ENCODE data around the gene PTP4A2. TPM values are rescaled to one million over a fixed set of nuclear protein-coding genes. Genes with fewer than 3 reads are reported as not detected.

PTP4A2 gene
- total and polyA plus RNA-seq, 2 of the 13 experiments (the other 11 are each of a cell fraction or from before 2014, with no cell fraction given): 173 to 225 TPM

DNA sequence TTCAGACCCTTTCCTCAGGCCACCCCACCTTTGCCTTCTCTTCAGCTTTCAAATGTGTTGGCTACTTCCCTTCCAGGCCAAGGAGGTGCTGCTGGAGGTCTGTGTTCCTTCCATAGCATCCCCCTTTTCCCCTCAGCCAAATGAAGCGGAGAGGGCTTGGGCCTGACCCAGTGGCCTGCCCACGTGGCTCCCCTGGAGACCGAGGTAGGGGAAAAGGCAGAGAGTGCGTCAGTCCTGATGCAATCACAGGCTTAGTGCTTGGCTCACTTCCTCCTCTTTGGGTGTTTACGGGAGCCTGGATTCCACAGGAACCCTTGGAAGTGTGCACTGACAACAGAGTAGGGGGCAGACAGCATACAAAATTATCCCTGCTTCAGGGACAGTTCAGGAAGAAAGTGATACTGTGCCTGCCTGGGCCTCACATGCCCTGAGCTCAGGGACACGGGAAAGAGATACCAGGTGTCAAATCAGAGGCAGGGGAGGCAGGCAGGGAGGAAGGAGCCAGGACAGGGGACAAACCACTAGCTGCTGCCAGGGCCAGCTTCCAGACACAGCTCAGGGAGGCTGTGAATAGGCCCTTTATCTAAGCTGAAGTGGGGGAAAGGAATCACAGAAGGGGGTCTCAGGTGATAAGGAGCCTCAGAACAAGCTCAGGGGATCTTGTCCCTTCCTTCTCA, 16.6 kb upstream of the PTP4A2 start (continued):
- TF ChIP-seq, protein P1, sequence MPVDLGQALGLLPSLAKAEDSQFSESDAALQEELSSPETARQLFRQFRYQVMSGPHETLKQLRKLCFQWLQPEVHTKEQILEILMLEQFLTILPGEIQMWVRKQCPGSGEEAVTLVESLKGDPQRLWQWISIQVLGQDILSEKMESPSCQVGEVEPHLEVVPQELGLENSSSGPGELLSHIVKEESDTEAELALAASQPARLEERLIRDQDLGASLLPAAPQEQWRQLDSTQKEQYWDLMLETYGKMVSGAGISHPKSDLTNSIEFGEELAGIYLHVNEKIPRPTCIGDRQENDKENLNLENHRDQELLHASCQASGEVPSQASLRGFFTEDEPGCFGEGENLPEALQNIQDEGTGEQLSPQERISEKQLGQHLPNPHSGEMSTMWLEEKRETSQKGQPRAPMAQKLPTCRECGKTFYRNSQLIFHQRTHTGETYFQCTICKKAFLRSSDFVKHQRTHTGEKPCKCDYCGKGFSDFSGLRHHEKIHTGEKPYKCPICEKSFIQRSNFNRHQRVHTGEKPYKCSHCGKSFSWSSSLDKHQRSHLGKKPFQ (CRISPR knock-in tag; IDR thresholded peaks at IDR 0.05; ENCODE audit: insufficient replicate concordance): no peak
- TF ChIP-seq POLR2AphosphoS5 (IDR thresholded peaks at IDR 0.05; ENCODE audit: low read depth, low read length) (no peak), HNF4A (CRISPR knock-in tag; IDR thresholded peaks at IDR 0.05) (no peak), ZFP36L1 (CRISPR knock-in tag; IDR thresholded peaks at IDR 0.05) (no peak), MED1 (CRISPR knock-in tag; IDR thresholded peaks at IDR 0.05) (peak; percentile 56), ZNF549 (CRISPR knock-in tag; IDR thresholded peaks at IDR 0.05) (no peak), TOE1 (CRISPR knock-in tag; IDR thresholded peaks at IDR 0.05) (no peak), ZNF775 (CRISPR knock-in tag; IDR thresholded peaks at IDR 0.05; ENCODE audit: borderline replicate concordance) (no peak), TP53 (CRISPR knock-in tag; conservative IDR thresholded peaks at IDR 0.05) (no peak), NFATC3 (CRISPR knock-in tag; IDR thresholded peaks at IDR 0.05) (no peak), ZNF260 (CRISPR knock-in tag; IDR thresholded peaks at IDR 0.05; ENCODE audit: borderline replicate concordance, low read depth) (no peak), EZH2 (conservative IDR thresholded peaks at IDR 0.05; ENCODE audit: low read depth, low read length) (no peak), STAT5B (CRISPR knock-in tag; IDR thresholded peaks at IDR 0.05) (no peak), ZBTB8A (CRISPR knock-in tag; IDR thresholded peaks at IDR 0.05; ENCODE audit: borderline replicate concordance, low read depth) (no peak), KDM1A (CRISPR knock-in tag; IDR thresholded peaks at IDR 0.05) (0 out of 2 replicates have a peak, but pooled peaks have one; percentile 44), YEATS4 (CRISPR knock-in tag; IDR thresholded peaks at IDR 0.05; ENCODE audit: borderline replicate concordance) (peak; percentile 67; the same call in 1 of the 2 replicates), ZNF607 (CRISPR knock-in tag; IDR thresholded peaks at IDR 0.05; ENCODE audit: borderline replicate concordance) (no peak), ZNF292 (CRISPR knock-in tag; IDR thresholded peaks at IDR 0.05; ENCODE audit: borderline replicate concordance, low read depth) (no peak), TMF1 (CRISPR knock-in tag; IDR thresholded peaks at IDR 0.05; ENCODE audit: low read depth) (no peak), TRIM24 (CRISPR knock-in tag; IDR thresholded peaks at IDR 0.05) (no peak), TCF7L2 (IDR thresholded peaks at IDR 0.05; ENCODE audit: low read depth, low read length) (no peak)
- TF ChIP-seq, protein P2, sequence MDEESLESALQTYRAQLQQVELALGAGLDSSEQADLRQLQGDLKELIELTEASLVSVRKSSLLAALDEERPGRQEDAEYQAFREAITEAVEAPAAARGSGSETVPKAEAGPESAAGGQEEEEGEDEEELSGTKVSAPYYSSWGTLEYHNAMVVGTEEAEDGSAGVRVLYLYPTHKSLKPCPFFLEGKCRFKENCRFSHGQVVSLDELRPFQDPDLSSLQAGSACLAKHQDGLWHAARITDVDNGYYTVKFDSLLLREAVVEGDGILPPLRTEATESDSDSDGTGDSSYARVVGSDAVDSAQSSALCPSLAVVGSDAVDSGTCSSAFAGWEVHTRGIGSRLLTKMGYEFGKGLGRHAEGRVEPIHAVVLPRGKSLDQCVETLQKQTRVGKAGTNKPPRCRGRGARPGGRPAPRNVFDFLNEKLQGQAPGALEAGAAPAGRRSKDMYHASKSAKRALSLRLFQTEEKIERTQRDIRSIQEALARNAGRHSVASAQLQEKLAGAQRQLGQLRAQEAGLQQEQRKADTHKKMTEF (CRISPR knock-in tag; IDR thresholded peaks at IDR 0.05): peak; percentile 49; the same call in 1 of the 2 replicates
- TF ChIP-seq, protein P3, sequence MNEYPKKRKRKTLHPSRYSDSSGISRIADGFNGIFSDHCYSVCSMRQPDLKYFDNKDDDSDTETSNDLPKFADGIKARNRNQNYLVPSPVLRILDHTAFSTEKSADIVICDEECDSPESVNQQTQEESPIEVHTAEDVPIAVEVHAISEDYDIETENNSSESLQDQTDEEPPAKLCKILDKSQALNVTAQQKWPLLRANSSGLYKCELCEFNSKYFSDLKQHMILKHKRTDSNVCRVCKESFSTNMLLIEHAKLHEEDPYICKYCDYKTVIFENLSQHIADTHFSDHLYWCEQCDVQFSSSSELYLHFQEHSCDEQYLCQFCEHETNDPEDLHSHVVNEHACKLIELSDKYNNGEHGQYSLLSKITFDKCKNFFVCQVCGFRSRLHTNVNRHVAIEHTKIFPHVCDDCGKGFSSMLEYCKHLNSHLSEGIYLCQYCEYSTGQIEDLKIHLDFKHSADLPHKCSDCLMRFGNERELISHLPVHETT (CRISPR knock-in tag; conservative IDR thresholded peaks at IDR 0.05): no peak
- TF ChIP-seq, protein P4, sequence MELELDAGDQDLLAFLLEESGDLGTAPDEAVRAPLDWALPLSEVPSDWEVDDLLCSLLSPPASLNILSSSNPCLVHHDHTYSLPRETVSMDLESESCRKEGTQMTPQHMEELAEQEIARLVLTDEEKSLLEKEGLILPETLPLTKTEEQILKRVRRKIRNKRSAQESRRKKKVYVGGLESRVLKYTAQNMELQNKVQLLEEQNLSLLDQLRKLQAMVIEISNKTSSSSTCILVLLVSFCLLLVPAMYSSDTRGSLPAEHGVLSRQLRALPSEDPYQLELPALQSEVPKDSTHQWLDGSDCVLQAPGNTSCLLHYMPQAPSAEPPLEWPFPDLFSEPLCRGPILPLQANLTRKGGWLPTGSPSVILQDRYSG (CRISPR knock-in tag; IDR thresholded peaks at IDR 0.05): no peak
- TF ChIP-seq, protein P5, sequence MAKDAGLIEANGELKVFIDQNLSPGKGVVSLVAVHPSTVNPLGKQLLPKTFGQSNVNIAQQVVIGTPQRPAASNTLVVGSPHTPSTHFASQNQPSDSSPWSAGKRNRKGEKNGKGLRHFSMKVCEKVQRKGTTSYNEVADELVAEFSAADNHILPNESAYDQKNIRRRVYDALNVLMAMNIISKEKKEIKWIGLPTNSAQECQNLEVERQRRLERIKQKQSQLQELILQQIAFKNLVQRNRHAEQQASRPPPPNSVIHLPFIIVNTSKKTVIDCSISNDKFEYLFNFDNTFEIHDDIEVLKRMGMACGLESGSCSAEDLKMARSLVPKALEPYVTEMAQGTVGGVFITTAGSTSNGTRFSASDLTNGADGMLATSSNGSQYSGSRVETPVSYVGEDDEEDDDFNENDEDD (CRISPR knock-in tag; IDR thresholded peaks at IDR 0.05; ENCODE audit: borderline replicate concordance): peak; percentile 63; the same call in 1 of the 2 replicates

Measured in HepG2 (cell line).